ENCODE data around the gene MAP3K4.

- no peak for TF ChIP-seq CTCF (IDR thresholded peaks at IDR 0.05; ENCODE audit: borderline replicate concordance, extremely low read depth, low read length, poor library complexity, severe bottlenecking)
- no peak for TF ChIP-seq EZH2 (IDR thresholded peaks at IDR 0.05; ENCODE audit: borderline replicate concordance, low read depth, low read length, severe bottlenecking)
These were observed 82.4 kb downstream of the MAP3K4 start for GRCh38 chr6:161073930-161074329.

Measured in DND-41 (cell line).